NCI-H146 treated with DMSO at 0.1 percent for 48 hours (cell line): Measurements from ENCODE around the gene TMEM53.
"Not testable (repeated sequence)": the region's sequence is repeated elsewhere in the genome, so short reads cannot be mapped to it uniquely, and the experiment has no call there.

Source experiments
- DNase-seq: peaks from one replicate; lab custom pipeline; 2025; ENCODE audit not compliant: unreplicated experiment; lab: John Stamatoyannopoulos, UW

TMEM53 gene

DNA sequence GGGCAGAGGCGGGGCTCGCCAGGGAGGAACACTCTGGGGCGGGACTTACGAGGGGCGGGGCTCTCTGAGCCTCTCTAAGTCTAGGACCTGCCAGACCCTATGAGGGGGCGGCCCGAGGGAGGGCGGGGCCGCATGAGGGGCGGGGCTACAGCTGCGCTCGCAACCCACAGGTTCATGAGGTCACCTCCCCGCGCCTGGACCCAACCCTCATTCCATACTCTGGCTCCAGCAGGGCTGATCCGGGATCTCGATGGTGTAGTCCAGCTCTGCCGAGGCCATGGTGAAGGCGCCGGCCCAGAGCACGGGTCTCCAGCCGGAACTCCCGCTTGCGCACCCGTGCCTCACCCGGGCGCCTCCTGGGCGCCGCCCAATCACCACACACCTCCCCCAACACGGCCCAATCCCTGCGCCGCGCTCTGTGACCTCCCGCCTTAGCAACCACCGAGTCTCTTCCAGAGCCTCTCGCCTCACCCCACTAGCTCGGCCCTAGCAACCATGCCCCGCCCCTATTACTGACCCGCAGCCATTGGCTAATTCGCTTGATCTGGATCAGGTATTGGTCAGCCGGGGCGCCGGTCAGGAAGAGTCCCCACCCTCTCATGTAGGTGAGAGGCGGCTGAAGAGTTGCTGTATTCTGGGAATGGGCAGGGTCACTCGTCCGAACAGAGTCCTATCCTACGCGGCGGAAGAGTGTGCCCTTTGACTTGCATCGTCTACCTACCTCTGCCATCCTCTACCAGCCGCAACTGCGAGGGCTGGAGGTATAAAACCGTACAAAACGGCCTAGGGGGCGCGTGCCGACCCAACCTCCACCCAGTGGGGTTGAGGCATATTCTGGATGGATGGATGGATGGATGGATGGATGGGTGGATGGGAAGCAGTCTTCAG is at the start of gene TMEM53, which contains the start of gene ARMH1:
TMEM53 (minus strand) TSS at position 369 of the 888 bp plus-strand sequence; CDS start at position 279, 90 bp downstream.
ARMH1 (plus strand) TSS at position 602 of the 888 bp plus-strand sequence. CDS start 14,984 bp downstream, outside the sequence.
- DNase-seq: peak; percentile 92

DNA sequence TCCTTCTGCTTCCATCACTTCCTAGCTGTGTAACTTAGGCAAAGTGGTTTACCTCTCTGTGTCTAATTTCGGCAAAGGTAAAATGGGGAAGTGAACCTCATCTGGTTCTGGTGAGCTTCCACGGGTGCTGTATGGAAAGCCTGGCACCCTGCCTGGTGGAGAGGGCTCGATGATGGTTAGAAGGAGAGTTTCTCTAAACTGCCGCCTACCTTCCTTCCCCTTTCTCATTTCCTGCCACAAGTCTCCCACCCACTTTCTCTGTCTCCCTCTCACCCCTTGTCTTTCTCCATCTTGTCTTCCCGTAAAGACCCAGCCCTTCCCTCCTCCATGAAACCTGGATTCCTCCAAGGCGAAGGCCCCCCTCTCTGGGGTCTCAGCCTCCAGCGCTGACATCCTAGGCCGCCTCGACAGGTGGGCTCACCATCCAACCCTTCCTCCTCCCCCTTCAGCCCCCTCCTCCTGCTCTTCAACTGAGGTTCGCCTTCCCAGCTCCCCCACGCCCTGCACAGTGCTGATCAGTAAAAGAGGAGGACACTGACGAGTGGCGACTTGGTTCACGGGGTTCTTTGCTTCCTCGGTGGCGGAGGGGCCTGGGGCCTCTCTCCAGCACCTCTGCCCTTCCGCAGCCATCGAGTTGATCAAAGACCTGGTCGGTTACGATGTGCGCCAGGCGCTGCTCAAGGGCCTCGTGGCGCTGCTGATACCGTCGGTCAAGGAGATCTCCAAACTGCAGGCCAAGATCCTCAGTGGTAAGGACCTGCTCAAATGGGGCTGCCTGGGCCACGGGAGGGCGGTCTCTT is 49.4 kb upstream of the TMEM53 start:
- no peak for DNase-seq

DNA sequence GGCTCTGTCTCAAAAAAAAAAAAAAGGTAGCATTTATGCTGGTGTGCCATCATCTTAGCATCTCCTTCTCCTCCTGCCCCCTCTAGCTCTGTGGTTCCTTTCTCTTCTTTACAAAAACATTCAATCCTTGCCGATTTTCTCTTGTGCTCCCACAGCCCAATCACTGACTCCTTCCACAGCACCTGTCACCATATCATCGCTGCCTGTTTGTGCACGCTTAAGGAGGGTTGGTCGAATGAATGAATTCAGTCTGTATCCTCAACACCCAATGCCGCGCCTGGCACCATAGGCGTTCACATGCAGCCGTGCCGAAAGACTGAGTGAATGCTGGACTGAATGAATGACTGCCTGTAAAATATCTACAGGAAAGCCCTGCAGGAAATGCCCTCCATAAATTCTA is 48.8 kb upstream of the TMEM53 start:
- DNase-seq: no peak

DNA sequence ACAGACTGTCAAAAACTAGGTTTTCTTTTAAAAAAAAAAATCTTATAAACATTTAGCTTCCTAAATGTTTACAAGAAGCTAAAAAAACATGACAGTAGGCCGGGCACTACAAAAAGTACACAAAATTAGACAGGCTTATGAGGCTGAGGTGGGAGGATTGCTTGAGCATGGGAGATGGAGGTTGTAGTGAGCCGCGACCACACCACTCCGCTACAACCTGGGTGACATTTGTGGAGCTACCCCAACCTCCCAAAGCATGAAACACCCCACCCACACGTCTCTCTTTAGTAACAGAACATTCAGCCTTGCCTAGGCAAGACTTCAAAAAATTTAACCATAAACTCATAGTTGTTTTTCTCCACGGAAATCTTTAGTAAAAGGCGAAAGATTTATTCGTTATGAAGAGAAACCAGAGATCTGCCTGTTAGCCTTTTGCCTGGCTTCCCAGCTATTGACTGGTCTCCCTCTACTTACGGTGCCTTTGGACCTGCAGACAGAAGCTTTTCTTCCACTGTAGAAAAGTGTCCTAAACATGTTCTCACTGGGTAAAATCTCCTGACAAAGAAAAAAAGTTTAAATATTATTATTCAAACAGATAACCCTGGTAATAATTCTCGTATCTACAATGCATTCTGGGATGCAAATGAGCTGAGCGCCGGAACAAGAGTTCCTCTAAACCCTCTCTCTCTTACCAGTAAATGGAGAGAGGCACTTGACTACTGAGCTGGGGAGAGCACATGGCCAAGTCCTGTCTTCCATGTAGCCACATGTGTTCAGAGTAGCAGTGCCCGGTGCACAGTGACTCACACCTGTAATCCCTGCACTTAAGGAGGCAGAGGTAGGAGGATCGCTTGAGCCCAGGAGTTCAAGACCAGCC is 47.4 kb upstream of the TMEM53 start:
- DNase-seq: no peak

DNA sequence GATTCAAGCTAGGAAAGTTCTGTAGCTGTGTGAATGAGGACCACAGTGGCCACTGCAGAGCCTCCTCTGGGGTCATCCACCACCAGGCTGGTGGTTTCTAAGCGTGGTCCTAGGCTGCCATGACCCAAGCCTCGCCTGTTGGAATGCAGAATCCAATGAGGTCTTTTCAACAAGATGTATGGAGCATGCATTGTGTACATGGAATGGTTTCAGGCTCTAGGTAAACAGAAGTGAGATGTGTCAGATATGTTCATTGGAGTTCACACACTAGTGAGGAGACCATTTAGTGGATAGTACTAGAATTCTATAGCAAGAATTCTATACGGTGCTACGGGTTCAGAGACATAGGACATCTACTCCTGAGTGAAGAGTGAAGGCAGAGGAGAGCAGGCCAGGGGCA is 46.0 kb upstream of the TMEM53 start:
- DNase-seq: no peak

DNA sequence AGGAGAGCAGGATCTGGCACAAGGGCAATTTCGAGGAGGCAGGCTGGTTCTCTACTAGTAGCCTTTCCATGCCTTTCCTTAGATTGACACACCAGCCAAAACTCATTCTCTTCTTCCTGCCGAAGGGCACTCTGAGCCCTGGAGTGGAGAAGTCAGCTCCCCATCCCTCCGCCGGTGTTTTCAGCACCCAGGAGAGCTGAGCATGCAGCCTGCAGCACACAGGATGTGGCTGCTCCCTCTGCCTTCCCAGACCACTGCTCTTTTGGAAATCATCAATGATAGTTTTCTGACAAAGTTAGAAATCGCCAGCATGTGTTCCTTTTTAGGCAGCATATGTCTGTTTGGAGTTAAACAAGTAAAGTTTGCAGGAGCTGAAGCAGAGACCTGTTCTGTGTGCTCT is 45.0 kb upstream of the TMEM53 start:
- DNase-seq: no peak

DNA sequence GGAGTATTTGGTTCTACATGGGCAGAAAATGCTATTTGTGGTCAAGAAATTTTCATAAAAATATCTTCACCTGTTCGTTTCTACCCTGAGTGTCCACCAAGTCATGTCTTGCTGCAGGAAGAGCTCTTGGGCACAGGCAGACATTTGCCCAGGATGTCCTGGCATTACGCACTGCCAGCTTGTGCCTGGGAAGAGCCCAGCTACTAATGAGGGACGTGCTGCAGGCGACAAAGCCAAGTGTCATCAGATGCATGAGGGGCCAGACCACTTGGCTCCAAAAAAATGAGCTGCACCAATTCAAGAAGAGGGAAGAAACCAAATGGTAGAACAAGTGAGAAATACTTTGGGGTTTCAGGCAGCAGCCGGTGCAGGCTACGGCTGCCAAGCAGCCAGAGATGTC is 43.8 kb upstream of the TMEM53 start:
- DNase-seq: no peak

DNA sequence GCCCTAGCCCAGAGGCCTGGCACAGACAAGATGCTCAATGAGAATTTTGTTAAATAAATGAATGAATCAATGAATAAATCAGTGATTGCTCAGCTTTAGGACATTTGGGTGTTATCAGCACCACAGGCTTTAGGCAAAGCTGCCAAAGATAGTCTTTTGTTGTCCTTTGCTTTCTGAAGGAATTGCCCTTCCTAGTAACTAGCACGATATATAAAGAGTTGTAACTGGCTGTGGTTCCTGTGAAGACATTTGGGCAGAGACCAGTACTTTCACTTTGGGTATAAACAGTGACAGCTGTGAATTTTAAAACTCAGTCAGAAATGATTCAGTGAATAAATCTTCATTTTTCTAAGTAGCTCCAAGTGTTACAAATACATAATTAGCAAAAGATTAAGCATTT is 43.4 kb upstream of the TMEM53 start:
- DNase-seq: no peak

DNA sequence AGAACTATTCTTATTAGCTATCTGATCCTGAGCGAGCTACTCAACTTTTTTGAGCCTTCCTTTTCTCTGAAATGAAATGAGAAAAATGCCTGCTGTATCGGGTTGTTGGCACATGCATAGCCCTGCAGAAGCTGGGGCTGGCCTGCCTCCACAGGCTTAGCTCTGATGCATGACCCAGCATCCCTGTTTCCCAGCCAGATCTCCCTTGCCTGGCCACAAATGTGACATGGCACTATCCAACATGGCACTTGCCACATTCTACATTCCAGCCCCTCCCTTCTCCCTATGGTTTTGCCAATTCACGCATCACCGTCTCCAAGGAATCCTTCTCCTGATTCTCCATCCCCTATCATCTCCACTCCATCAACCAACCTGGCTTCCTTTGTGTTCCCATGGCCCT is 42.9 kb upstream of the TMEM53 start:
- DNase-seq: no peak

DNA sequence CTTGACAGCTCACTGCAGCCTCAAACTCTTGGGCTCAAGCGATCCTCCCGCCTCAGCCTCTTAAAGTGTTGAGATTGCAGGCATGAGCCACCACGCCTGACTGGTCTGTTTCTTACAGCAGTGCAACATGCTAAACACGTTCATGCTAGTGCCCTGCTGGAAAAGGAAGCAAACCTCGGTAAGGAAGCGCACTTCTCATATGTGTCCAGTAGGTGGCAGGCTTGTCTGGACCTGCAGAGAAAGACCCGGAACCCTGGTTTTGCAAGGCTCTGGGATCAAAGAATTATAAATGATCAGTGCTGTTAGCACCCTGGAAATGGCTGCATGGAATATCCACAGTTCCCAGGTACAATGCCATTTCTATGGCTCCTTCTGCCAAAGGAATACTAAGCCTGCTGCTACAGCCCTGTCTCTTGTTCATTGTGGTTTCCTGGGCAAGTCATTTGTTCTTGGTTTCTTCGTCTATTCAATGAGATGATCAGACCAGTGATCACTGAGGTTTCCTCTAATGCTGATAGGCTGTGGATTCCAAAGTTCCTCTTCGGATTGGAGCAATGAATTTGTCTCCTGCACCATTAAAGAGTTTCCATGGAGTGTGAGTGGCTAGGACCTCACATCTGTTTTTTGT is 40.8 kb upstream of the TMEM53 start:
- peak; percentile 37 for DNase-seq

DNA sequence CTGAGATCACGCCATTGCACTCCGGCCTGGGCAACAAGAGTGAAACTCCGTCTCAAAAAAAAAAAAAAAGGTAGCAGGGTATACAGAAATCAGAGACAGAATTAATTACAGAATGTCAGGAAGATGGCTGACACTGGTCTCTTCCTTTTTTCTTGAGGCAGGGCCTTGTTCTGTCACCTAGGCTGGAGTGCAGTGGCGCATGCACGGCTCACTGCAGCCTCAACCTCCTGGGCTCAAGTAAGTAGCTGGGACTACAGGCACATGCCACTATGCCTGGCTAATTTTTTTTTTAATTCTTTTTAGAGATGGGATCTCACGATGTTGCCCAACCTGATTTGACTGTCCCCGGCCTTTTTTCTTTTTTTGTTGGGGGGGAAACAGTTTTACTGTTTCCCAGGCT is 40.3 kb upstream of the TMEM53 start:
- DNase-seq: no peak

DNA sequence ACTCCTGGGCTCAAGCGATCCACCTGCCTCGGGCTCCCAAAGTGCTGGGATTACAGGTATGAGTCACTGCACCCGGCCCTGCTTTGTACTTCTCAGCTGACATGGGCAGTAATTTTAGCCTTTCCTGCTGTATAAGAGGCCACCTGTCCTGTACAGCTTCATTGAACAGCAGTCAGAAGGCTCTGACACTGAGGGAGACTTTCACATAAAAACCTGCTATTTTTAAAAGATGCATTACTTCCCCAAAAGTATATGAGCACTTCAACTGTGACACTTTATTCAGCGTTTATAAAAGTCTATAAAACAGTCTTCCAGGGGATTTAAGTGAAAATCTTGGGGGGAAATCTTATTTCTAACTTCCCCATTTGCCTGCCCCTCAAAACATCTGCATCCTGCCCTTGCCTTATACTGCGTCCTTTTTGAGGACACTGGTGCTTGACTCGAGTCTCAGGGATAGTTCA is 39.1 kb upstream of the TMEM53 start:
- DNase-seq: peak; percentile 50

DNA sequence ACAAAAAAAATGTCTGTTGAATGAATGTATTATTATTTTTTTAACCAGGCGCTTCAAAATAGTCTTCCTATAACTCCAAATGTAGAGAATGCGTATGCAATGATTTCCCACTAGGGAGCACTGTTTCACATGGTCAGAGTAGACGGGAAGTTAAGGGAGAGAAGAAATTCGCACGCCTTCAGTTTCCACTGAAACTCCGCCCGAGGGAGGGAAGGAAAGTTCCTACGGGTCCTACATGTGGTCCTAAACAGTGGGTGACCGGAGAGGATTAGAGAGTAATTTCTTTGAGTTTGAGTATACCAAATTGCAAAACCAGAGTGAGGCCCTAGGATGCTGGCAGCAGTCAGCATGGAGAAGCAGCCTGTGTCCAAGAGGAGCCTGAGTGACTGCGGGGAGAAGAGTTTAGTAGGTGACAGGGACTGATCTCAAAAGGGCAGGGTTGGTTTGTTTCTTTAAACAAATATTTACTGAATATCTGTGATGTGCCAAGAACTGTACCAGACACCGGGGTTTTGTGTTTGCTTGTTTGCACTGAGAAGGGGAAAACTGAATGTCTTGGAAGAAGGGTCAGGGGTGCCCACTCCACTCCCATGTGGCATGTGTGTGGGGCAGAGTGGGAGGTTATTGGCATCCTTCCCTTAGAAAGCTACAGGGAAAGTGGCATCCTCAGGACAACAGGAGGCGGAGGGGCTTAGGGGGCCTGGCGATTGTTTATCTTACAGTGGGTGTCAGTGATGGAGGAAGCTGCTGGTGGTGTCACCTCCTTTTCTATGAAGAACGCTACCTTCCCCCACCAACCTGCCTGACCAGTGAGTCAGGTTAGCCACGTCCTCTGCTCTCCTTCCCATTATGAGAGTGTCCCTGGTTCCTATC is 33.9 kb upstream of the TMEM53 start:
- no peak for DNase-seq

DNA sequence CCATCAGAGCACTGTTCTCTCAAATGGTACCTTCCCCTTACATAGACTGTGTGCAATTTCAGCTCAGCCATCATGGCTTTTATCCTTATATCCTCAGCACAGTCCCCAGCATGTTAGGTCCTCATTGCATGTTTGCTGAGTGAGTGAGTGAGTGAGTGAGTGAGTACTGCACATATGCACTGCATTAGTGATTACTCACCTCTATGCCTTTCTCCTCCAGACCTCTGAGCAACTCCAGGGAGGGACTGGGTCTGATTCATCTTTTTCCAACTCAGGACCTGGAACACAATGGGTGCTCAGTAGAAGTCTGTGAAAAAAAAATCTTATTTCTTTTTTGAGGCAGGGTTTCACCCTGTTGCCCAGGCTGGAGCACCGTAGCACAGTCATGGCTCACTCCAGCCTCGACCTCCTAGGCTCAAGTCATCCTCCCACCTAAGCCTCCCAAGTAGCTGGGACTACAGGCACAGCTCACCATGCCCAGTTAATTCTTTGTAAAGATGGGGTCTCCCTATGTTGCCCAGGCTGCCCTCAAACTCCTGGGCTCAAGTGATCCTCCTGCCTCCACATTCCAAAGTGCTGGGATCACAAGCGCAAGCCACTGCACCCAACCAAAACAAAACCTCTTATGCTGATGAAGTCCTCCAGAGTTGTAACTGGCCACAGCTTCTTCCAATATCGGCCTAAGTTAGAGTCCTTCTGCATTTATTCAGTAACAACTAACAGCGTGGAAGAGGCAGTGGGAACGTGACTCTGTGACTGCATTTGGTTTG is 33.0 kb upstream of the TMEM53 start:
- no peak for DNase-seq

DNA sequence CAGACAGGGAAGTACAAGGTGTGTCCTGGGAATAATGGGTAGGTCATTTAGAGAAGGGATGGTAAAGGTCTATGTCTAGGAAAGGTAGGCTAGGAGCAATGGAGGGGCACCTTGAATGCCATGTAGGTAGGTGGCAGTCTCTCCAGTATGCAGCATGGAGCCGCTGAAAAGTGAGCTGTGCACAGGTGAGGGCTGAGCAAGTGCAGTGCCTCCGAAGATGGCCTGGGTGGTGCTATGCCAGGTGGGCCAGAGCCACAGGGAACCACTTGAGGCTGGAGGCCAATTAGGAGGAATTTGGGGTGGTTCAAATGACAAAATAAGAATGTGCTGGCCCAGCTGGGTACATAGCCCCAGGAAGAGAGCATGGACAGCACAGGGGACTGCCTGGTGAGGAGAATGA is 31.7 kb upstream of the TMEM53 start:
- no peak for DNase-seq

DNA sequence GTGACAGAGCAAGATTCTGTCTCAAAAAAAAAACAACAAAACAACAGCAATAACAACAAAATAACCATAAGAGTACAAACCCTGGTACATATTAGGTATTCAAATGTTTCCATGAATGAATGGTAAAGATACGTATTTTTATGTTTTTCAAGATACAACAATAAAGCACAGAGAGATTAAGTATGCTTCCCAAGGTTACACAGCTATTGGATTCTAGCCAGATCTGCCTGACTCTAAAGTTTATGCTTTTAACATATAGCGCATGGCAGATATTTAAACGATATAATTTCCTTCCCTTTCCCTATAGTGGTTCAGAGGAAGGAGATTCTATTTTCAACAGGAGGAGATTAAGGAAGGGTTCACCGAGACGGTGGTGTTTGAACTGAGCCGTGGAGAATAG is 31.2 kb upstream of the TMEM53 start:
- no peak for DNase-seq

DNA sequence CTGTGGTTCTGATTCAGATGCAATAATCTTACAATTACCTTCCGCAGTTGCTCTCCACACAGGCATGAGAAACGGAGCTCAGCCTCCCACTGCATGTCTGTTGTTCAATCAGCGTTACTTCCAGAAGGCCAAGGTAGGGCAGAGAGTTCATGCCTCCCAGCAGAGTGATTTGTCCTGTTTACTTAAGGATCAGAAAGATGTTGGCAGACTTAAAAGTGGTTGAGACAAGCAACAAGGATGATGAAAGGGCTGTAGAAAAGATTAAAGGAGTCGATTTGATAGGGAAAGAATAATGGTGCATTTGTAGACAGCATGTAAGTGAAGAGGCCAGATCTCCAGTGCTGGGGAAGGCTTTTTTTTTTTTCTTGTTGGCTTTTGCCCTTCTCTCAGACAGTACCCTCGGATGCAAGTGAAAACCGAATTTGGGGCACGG is 26.9 kb upstream of the TMEM53 start:
- no peak for DNase-seq

DNA sequence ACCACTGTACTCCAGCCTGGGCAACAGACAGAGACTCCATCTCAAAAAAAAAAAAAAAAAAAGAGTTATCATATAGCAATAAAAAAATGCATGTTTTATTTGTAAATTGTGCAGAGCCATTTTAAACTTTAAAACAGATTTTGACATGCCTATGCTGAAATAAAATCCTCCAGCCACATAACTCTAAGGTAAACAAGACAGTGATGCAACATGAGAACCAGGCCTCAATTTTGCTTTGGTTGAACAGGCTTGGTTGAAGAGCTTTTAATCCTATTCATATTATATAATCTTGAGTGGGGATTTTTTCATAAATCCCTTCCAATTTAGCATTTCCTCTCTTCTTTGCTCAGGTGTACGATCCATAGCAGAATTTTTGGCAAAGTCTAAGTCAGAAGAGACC is 26.3 kb upstream of the TMEM53 start:
- no peak for DNase-seq

DNA sequence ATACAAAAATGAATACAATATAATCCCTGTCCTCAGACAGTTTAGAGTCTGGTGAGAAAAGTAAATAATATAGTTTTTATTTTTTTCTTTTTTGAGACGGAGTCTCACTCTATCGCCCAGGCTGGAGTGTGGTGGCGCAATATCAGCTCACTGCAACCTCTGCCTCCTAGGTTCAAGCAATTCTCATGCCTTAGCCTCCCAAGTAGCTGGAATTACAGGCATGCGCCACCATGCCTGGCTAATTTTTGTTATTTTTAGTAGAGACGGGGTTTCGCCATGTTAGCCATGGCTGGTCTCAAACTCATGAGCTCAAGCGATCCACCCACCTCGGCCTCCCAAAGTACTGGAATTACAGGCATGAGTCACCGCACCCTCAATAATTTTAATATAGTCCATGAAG is 25.1 kb upstream of the TMEM53 start:
- DNase-seq: not testable (repeated sequence)
